Uterus (tissue), 4 donors: ENCODE results near the gene MAD1L1. TPM values are rescaled to one million over a fixed set of nuclear protein-coding genes. Genes with fewer than 3 reads are reported as not detected.

Experiments used
- DNase-seq, 2 donors: peaks; one replicate each; pipeline ENCODE4 v3.0.0-alpha.2; 2019 to 2020
- H3K27ac ChIP-seq, 2 donors: fragments of 200-600 bp; sonication (generic); 1 replicate in 1 of 2; 2 replicates in 1 of 2; pipeline ENCODE4 v1.5.1; 2016 to 2018
- H3K27me3 ChIP-seq, 2 donors: fragments of 200-600 bp; sonication (generic); one replicate each; pipeline ENCODE4 v1.5.1; 2018 to 2019; ENCODE audit warnings: control low read depth in 1 of 2
- H3K36me3 ChIP-seq, 2 donors: fragments of 200-600 bp; sonication (generic); one replicate each; pipeline ENCODE4 v1.5.1; 2019; ENCODE audit warnings: control low read depth in 1 of 2
- H3K4me1 ChIP-seq, 2 donors: fragments of 200-600 bp; sonication (generic); one replicate each; pipeline ENCODE4 v1.5.1; 2018 to 2019; ENCODE audit warnings: control low read depth in 1 of 2
- H3K4me3 ChIP-seq, 2 donors: fragments of 200-600 bp; sonication (generic); 1 replicate in 1 of 2; 2 replicates in 1 of 2; pipeline ENCODE4 v1.5.1; 2018 to 2019; ENCODE audit warnings: mild to moderate bottlenecking in 1 of 2
- H3K9me3 ChIP-seq, 2 donors: fragments of 200-600 bp; sonication (generic); one replicate each; pipeline ENCODE4 v1.5.1; 2019; ENCODE audit warnings: control low read depth in 1 of 2
- POLR2A ChIP-seq, 2 donors: fragments of 450-650 bp; IDR thresholded peaks; one replicate each; pipeline ENCODE4 v1.6.1; 2016; ENCODE audit warnings: antibody characterized with exemption in 2 of 2, mild to moderate bottlenecking in 1 of 2, moderate library complexity in 1 of 2
- intact Hi-C: fragments of 100-400 bp; cut with DNase I; formaldehyde crosslinking; loops from one replicate; pipeline ENCODE4 v1.15.1; 2023; ENCODE audit warnings: low total_unique reads
- total RNA-seq, 4 donors: library from RNA; depleted of rRNA in 3 of 4; stranded (reverse); fragments of >200 nt in 3 of 4; gene quantifications; one replicate each; pipeline versions ENCODE4 v1.1.0 to v1.2.4, GENCODE V29; 2014 to 2023
- TF ChIP-seq, protein P1 (sequence below), 4 experiments: fragments of 200-600 bp in 2 of 4; fragments of 450-650 bp in 2 of 4; sonication (generic) in 2 of 4; IDR thresholded peaks; one replicate each; pipeline ENCODE4 v1.5.1; 2016 to 2019; ENCODE audit warnings: antibody characterized with exemption in 4 of 4, mild to moderate bottlenecking in 2 of 4, moderate library complexity in 1 of 4
- donor health status: DM: yes; HTN: yes; CAD: no.

The MAD1L1 gene
- total RNA-seq, 4 donors from 2014 or later = 13.3 to 37.4 (median 33.1) TPM

GRCh38 chr7:1856161-1856887 lies 376.4 kb downstream of the MAD1L1 start:
- Histone ChIP-seq H3K27me3 (no peaks in the 10 kb centered on the region), H3K36me3 (no peaks in the 10 kb centered on the region), H3K4me3 (no peak overlapping the region), H3K27ac (no peak overlapping the region), H3K9me3 (no peaks in the 10 kb centered on the region), H3K4me1 (no peaks in the 10 kb centered on the region)
- no peak for TF ChIP-seq POLR2A (IDR thresholded peaks at IDR 0.05)
- TF ChIP-seq, protein P1, sequence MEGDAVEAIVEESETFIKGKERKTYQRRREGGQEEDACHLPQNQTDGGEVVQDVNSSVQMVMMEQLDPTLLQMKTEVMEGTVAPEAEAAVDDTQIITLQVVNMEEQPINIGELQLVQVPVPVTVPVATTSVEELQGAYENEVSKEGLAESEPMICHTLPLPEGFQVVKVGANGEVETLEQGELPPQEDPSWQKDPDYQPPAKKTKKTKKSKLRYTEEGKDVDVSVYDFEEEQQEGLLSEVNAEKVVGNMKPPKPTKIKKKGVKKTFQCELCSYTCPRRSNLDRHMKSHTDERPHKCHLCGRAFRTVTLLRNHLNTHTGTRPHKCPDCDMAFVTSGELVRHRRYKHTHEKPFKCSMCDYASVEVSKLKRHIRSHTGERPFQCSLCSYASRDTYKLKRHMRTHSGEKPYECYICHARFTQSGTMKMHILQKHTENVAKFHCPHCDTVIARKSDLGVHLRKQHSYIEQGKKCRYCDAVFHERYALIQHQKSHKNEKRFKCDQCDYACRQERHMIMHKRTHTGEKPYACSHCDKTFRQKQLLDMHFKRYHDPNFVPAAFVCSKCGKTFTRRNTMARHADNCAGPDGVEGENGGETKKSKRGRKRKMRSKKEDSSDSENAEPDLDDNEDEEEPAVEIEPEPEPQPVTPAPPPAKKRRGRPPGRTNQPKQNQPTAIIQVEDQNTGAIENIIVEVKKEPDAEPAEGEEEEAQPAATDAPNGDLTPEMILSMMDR (IDR thresholded peaks at IDR 0.05) = no peak
- DNase-seq = no peak
- intact Hi-C loops = no loop called here

DNA sequence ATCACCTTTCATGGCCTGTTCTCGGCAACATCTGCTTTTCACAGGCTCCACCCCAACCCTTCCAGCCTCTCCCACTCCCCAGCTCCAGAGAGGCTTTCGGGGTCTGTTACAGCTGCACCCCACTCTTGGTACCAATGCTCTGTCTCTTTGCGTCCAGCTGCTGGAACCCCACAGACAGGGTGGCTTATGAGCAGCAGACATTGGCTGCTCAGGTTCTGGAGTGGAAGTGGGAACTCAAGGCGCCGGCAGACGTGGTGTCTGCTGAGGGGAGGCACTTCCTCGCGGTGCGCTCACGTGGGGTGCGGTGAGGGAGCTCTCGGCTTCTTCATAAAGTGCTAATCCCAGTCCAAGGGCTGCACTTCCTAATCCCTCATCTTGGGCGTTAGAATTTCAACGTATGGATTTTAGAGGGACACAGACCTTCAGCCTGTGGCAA lies 377.0 kb downstream of the MAD1L1 start:
- Histone ChIP-seq H3K9me3 (no peaks in the 10 kb centered on the region), H3K4me3 (no peak overlapping the region), H3K27me3 (no peaks in the 10 kb centered on the region), H3K36me3 (no peaks in the 10 kb centered on the region), H3K27ac (no peak overlapping the region), H3K4me1 (no peaks in the 10 kb centered on the region)
- TF ChIP-seq, protein P1 (IDR thresholded peaks at IDR 0.05) = no peak
- no peak for TF ChIP-seq POLR2A (IDR thresholded peaks at IDR 0.05)
- intact Hi-C loops = no loop called here
- no peak for DNase-seq

GRCh38 chr7:1854866-1855724 lies 377.6 kb downstream of the MAD1L1 start:
- no peaks in the 10 kb centered on the region for H3K36me3 ChIP-seq
- no peak overlapping the region for H3K27ac ChIP-seq
- intact Hi-C loops = no loop called here
- TF ChIP-seq, protein P1 (IDR thresholded peaks at IDR 0.05) = no peak
- no peak for TF ChIP-seq POLR2A (IDR thresholded peaks at IDR 0.05)
- no peaks in the 10 kb centered on the region for H3K9me3 ChIP-seq
- no peak for DNase-seq
- H3K4me3 ChIP-seq = no peak overlapping the region
- H3K27me3 ChIP-seq = no peaks in the 10 kb centered on the region
- H3K4me1 ChIP-seq = no peaks in the 10 kb centered on the region

GRCh38 chr7:1853986-1854865 lies 378.5 kb downstream of the MAD1L1 start:
- H3K4me3 ChIP-seq = no peak overlapping the region
- H3K36me3 ChIP-seq = no peaks in the 10 kb centered on the region
- H3K27ac ChIP-seq = no peak overlapping the region
- intact Hi-C loops = no loop called here
- H3K9me3 ChIP-seq = no peaks in the 10 kb centered on the region
- H3K27me3 ChIP-seq = no peaks in the 10 kb centered on the region
- TF ChIP-seq POLR2A (IDR thresholded peaks at IDR 0.05) = no peak
- TF ChIP-seq, protein P1 (IDR thresholded peaks at IDR 0.05) = no peak
- no peaks in the 10 kb centered on the region for H3K4me1 ChIP-seq
- DNase-seq = no peak
